HEK293 (cell line): ENCODE measurements around the gene GP2.

Experiments used
- BCL11B ChIP-seq: fragments of 450-650 bp; formaldehyde crosslinking; IDR thresholded peaks from 2 replicates; pipeline ENCODE4 v1.5.1; 2016; ENCODE audit warnings: low read depth, missing biosample characterization, missing genetic modification characterization
- ELK4 ChIP-seq: IDR thresholded peaks from 2 replicates; pipeline ENCODE4 v1.6.1; 2011; ENCODE audit warnings: mild to moderate bottlenecking, low read depth, low read length, borderline replicate concordance
- TCF7L2 ChIP-seq: IDR thresholded peaks from 2 replicates; pipeline ENCODE4 v1.6.1; 2011; ENCODE audit warnings: low read depth, mild to moderate bottlenecking, inconsistent platforms, low read length, moderate library complexity, borderline replicate concordance
- ZNF121 ChIP-seq: fragments of 450-650 bp; formaldehyde crosslinking; IDR thresholded peaks from 2 replicates; pipeline ENCODE4 v1.5.1; 2016; ENCODE audit warnings: missing biosample characterization, missing genetic modification characterization
- ZNF132 ChIP-seq: fragments of 450-650 bp; formaldehyde crosslinking; IDR thresholded peaks from 2 replicates; pipeline ENCODE4 v1.5.1; 2017; ENCODE audit warnings: missing biosample characterization, missing genetic modification characterization, borderline replicate concordance
- ZNF214 ChIP-seq: fragments of 450-650 bp; formaldehyde crosslinking; IDR thresholded peaks from 2 replicates; pipeline ENCODE4 v1.5.1; 2017; ENCODE audit warnings: missing biosample characterization, mild to moderate bottlenecking, missing genetic modification characterization, borderline replicate concordance
- ZNF24 ChIP-seq: fragments of 450-650 bp; formaldehyde crosslinking; IDR thresholded peaks from 2 replicates; pipeline ENCODE4 v1.5.1; 2016; ENCODE audit warnings: missing biosample characterization, missing genetic modification characterization
- ZNF571 ChIP-seq: fragments of 450-650 bp; formaldehyde crosslinking; IDR thresholded peaks from 2 replicates; pipeline ENCODE4 v1.5.0; 2017; ENCODE audit warnings: missing biosample characterization, missing genetic modification characterization
- ZNF596 ChIP-seq: fragments of 450-650 bp; IDR thresholded peaks from 2 replicates; pipeline ENCODE4 v1.5.0; 2018; ENCODE audit warnings: missing biosample characterization, mild to moderate bottlenecking, missing genetic modification characterization, moderate library complexity
- ZNF785 ChIP-seq: fragments of 450-650 bp; formaldehyde crosslinking; IDR thresholded peaks from 2 replicates; pipeline ENCODE4 v1.5.1; 2016; ENCODE audit warnings: missing biosample characterization, missing genetic modification characterization
- TF ChIP-seq, protein P1 (sequence below): fragments of 450-650 bp; formaldehyde crosslinking; IDR thresholded peaks from 2 replicates; pipeline ENCODE4 v1.5.1; 2016; ENCODE audit warnings: missing biosample characterization, missing genetic modification characterization
- TF ChIP-seq, protein P2 (sequence below): fragments of 450-650 bp; formaldehyde crosslinking; IDR thresholded peaks from 2 replicates; pipeline ENCODE4 v1.5.1; 2016; ENCODE audit warnings: missing biosample characterization, missing genetic modification characterization

GRCh38 chr16:20349615-20350014 lies 22.3 kb upstream of the GP2 start:
- TF ChIP-seq ZNF24 (tag by site-specific recombination) (no peak), ZNF132 (tag by site-specific recombination) (no peak), ZNF214 (tag by site-specific recombination) (no peak), ELK4 (no peak), ZNF121 (no peak), ZNF571 (tag by site-specific recombination) (no peak), ZNF596 (tag by site-specific recombination) (no peak), BCL11B (tag by site-specific recombination) (no peak), TCF7L2 (no peak), ZNF785 (tag by site-specific recombination) (no peak)
- TF ChIP-seq, protein P1, sequence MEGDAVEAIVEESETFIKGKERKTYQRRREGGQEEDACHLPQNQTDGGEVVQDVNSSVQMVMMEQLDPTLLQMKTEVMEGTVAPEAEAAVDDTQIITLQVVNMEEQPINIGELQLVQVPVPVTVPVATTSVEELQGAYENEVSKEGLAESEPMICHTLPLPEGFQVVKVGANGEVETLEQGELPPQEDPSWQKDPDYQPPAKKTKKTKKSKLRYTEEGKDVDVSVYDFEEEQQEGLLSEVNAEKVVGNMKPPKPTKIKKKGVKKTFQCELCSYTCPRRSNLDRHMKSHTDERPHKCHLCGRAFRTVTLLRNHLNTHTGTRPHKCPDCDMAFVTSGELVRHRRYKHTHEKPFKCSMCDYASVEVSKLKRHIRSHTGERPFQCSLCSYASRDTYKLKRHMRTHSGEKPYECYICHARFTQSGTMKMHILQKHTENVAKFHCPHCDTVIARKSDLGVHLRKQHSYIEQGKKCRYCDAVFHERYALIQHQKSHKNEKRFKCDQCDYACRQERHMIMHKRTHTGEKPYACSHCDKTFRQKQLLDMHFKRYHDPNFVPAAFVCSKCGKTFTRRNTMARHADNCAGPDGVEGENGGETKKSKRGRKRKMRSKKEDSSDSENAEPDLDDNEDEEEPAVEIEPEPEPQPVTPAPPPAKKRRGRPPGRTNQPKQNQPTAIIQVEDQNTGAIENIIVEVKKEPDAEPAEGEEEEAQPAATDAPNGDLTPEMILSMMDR (tag by site-specific recombination), result no peak
- TF ChIP-seq, protein P2, sequence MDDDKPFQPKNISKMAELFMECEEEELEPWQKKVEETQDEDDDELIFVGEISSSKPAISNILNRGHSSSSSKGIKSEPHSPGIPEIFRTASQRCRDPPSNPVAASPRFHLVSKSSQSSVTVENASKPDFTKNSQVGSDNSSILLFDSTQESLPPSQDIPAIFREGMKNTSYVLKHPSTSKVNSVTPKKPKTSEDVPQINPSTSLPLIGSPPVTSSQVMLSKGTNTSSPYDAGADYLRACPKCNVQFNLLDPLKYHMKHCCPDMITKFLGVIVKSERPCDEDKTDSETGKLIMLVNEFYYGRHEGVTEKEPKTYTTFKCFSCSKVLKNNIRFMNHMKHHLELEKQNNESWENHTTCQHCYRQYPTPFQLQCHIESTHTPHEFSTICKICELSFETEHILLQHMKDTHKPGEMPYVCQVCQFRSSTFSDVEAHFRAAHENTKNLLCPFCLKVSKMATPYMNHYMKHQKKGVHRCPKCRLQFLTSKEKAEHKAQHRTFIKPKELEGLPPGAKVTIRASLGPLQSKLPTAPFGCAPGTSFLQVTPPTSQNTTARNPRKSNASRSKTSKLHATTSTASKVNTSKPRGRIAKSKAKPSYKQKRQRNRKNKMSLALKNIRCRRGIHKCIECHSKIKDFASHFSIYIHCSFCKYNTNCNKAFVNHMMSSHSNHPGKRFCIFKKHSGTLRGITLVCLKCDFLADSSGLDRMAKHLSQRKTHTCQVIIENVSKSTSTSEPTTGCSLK, result no peak
